ENCODE data around the gene HLA-DRB5. TPM values are rescaled to one million over a fixed set of nuclear protein-coding genes. Genes with fewer than 3 reads are reported as not detected.
"Not testable (repeated sequence)": the region's sequence is repeated elsewhere in the genome, so short reads cannot be mapped to it uniquely, and the experiment has no call there.

HLA-DRB5 gene
- 10 to 100 TPM; 12.7 to 14.0 TPM for total RNA-seq

GRCh38 chr6:32529697-32530430 lies at the start of gene HLA-DRB5:
TSS of gene HLA-DRB5 (minus strand) at chr6:32530287. CDS start at chr6:32530224, 63 bp downstream.
- Mint-ChIP-seq H3K9me3 (no peaks in the 10 kb centered on the region), H3K4me3 (peak within 1 kb of the TSS; percentile 80), H3K36me3 (ENCODE audit: low read depth) (peaks cover 2% of the 10 kb centered on the region), H3K27ac (peak within 1 kb of the TSS; percentile 49), H3K27me3 (peaks cover 4% of the 10 kb centered on the region), H3K4me1 (peaks cover 19% of the 10 kb centered on the region)
- DNase-seq, result peak; percentile 29
- ChIA-PET CTCF (interaction anchor here (0.9 kb wide), 1 partner anchor 160 kb away, joined by 3 read pairs; no protein-coding TSS in a partner anchor), POLR2A (interaction anchor here (0.9 kb wide), 1 partner anchor 59 kb away, joined by 5 read pairs; no protein-coding TSS in a partner anchor)

DNA sequence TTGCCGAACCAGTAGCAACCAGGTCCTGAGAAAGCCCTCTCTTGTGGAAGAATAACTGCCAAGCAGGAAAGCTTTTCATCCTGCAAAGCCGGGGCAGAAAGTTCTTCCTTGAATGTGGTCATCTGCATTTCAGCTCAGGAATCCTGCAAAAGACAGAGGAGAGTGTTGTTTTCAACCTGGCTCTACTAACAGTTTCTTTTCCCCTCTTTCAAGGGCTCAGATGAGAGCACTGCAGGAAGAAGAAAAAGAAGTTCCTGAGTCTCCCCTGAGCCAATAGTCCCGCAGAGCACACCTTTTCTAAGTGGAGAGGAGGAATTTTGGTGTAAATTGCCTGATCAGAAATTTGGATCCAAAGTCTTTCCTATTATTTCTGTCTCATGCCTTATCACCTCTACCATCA lies 48.9 kb upstream of the HLA-DRB5 start:
- CTCF ChIA-PET, result no interaction called here
- POLR2A ChIA-PET, result no interaction called here
- no peak overlapping the region for H3K4me3 Mint-ChIP-seq

GRCh38 chr6:32577493-32577892 lies 47.4 kb upstream of the HLA-DRB5 start:
- H3K27ac Mint-ChIP-seq, DNase-seq, H3K4me3 Mint-ChIP-seq, H3K9me3 Mint-ChIP-seq, POLR2A ChIA-PET, H3K4me1 Mint-ChIP-seq, CTCF ChIA-PET: not testable (repeated sequence)
- Mint-ChIP-seq H3K36me3 (ENCODE audit: low read depth) (peaks cover 43% of the 10 kb centered on the region), H3K27me3 (peaks cover 10% of the 10 kb centered on the region)

More for the DNA sequence above, 48.9 kb upstream of the HLA-DRB5 start:
- H3K9me3 Mint-ChIP-seq, result no peaks in the 10 kb centered on the region
- peaks cover 5% of the 10 kb centered on the region for H3K27me3 Mint-ChIP-seq
- DNase-seq, result no peak
- H3K36me3 Mint-ChIP-seq (ENCODE audit: low read depth), result peaks cover 47% of the 10 kb centered on the region
- peaks cover 12% of the 10 kb centered on the region for H3K4me1 Mint-ChIP-seq
- H3K27ac Mint-ChIP-seq, result no peak overlapping the region

GRCh38 chr6:32576250-32576649 lies 46.2 kb upstream of the HLA-DRB5 start:
- peaks cover 38% of the 10 kb centered on the region for H3K36me3 Mint-ChIP-seq (ENCODE audit: low read depth)
- no peak overlapping the region for H3K27ac Mint-ChIP-seq
- peaks cover 13% of the 10 kb centered on the region for H3K27me3 Mint-ChIP-seq
- no peaks in the 10 kb centered on the region for H3K9me3 Mint-ChIP-seq
- DNase-seq, result no peak
- H3K4me1 Mint-ChIP-seq, result peaks cover 7% of the 10 kb centered on the region
- ChIA-PET CTCF (no interaction called here), POLR2A (no interaction called here)
- no peak overlapping the region for H3K4me3 Mint-ChIP-seq

- H3K4me3 Mint-ChIP-seq, result no peak overlapping the region
- H3K27me3 Mint-ChIP-seq, result peaks cover 26% of the 10 kb centered on the region
- DNase-seq, result no peak
- H3K27ac Mint-ChIP-seq, result no peak overlapping the region
- CTCF ChIA-PET, result no interaction called here
- peaks cover 15% of the 10 kb centered on the region for H3K4me1 Mint-ChIP-seq
- POLR2A ChIA-PET, result interaction anchor here (0.6 kb wide), 1 partner anchor 142 kb away, joined by 3 read pairs; no protein-coding TSS in a partner anchor
- H3K9me3 Mint-ChIP-seq, result no peaks in the 10 kb centered on the region
- no peaks in the 10 kb centered on the region for H3K36me3 Mint-ChIP-seq (ENCODE audit: low read depth)
Measured at GRCh38 chr6:32570363-32570905, 40.3 kb upstream of the HLA-DRB5 start.

- no peak overlapping the region for H3K4me3 Mint-ChIP-seq
- H3K27me3 Mint-ChIP-seq, result peaks cover 23% of the 10 kb centered on the region
- H3K36me3 Mint-ChIP-seq (ENCODE audit: low read depth), result no peaks in the 10 kb centered on the region
- DNase-seq, result no peak
- H3K4me1 Mint-ChIP-seq, result peaks cover 15% of the 10 kb centered on the region
- ChIA-PET POLR2A (no interaction called here), CTCF (no interaction called here)
- H3K27ac Mint-ChIP-seq, result peak overlapping the region; percentile 29
- H3K9me3 Mint-ChIP-seq, result no peaks in the 10 kb centered on the region
Measured at GRCh38 chr6:32568561-32568960, 38.5 kb upstream of the HLA-DRB5 start.

DNA sequence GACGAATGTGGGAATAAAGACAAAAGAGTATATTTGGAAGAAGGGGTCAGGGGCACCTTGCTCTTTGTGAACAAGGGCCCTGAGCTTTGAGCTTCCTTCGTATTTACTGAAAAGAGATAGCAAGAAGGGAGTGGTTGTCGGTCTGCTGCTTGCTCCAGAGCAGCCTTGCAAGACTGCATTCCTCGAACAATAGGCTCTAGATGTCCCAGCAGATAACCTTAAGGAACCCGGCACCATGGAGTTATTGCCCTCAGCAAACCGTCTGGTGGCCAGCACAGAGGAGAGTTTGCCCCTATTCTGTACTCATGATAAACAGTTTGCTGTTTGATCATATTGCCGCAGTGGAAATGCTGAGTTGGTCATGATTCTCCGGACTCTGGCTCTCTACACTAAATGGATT lies 36.9 kb upstream of the HLA-DRB5 start:
- Mint-ChIP-seq H3K4me1 (peaks cover 15% of the 10 kb centered on the region), H3K4me3 (no peak overlapping the region), H3K9me3 (no peaks in the 10 kb centered on the region), H3K27me3 (peaks cover 32% of the 10 kb centered on the region), H3K36me3 (ENCODE audit: low read depth) (no peaks in the 10 kb centered on the region), H3K27ac (no peak overlapping the region)
- ChIA-PET CTCF (no interaction called here), POLR2A (no interaction called here)
- no peak for DNase-seq

GRCh38 chr6:32565511-32565910 lies 35.4 kb upstream of the HLA-DRB5 start:
- no peaks in the 10 kb centered on the region for H3K9me3 Mint-ChIP-seq
- CTCF ChIA-PET, result no interaction called here
- H3K36me3 Mint-ChIP-seq (ENCODE audit: low read depth), result no peaks in the 10 kb centered on the region

DNA sequence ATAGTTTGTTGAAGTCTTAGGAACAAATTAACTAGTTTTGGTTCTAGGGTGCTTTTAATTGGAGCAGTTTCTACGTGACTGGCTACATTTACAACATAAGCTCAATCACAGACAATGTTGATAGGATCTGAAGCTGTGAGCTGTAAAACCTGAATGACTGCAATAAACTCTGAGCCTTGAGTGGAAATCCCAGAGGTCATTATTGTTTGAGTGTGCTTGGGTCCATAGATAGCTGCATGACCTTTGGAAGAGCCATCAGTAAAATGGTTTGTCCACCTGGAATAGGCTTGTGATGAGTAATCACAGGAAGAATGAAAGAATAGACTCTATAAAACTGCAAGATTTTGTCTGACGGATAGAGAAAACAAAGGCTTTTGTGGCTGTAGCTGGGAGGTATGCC lies 32.9 kb upstream of the HLA-DRB5 start:
- no peak for DNase-seq
- peaks cover 4% of the 10 kb centered on the region for H3K36me3 Mint-ChIP-seq (ENCODE audit: low read depth)
- ChIA-PET POLR2A (no interaction called here), CTCF (no interaction called here)
- H3K9me3 Mint-ChIP-seq, result no peaks in the 10 kb centered on the region
- no peaks in the 10 kb centered on the region for H3K4me1 Mint-ChIP-seq
- H3K27me3 Mint-ChIP-seq, result peaks cover 23% of the 10 kb centered on the region
- H3K27ac Mint-ChIP-seq, result no peak overlapping the region
- no peak overlapping the region for H3K4me3 Mint-ChIP-seq

More at GRCh38 chr6:32565511-32565910, 35.4 kb upstream of the HLA-DRB5 start:
- no peak overlapping the region for H3K4me3 Mint-ChIP-seq
- DNase-seq, result no peak
- H3K4me1 Mint-ChIP-seq, result peaks cover 13% of the 10 kb centered on the region
- no peak overlapping the region for H3K27ac Mint-ChIP-seq
- peaks cover 29% of the 10 kb centered on the region for H3K27me3 Mint-ChIP-seq
- POLR2A ChIA-PET, result no interaction called here

- no peaks in the 10 kb centered on the region for H3K9me3 Mint-ChIP-seq
Measured at GRCh38 chr6:32559747-32560146, 29.7 kb upstream of the HLA-DRB5 start.

GRCh38 chr6:32558426-32559057 lies 28.5 kb upstream of the HLA-DRB5 start:
- ChIA-PET CTCF (interaction anchor here (0.6 kb wide), 2 partner anchors 36 to 1473 kb away, joined by 3 to 5 read pairs; no protein-coding TSS in a partner anchor), POLR2A (no interaction called here)
- no peak overlapping the region for H3K27ac Mint-ChIP-seq

More at GRCh38 chr6:32559747-32560146, 29.7 kb upstream of the HLA-DRB5 start:
- H3K27me3 Mint-ChIP-seq, result peaks cover 29% of the 10 kb centered on the region
- POLR2A ChIA-PET, result no interaction called here
- no peak overlapping the region for H3K4me3 Mint-ChIP-seq
- CTCF ChIA-PET, result no interaction called here
- peaks cover 4% of the 10 kb centered on the region for H3K36me3 Mint-ChIP-seq (ENCODE audit: low read depth)
- DNase-seq, result no peak
- H3K27ac Mint-ChIP-seq, result no peak overlapping the region
- no peaks in the 10 kb centered on the region for H3K4me1 Mint-ChIP-seq

GRCh38 chr6:32554116-32554965 lies 24.3 kb upstream of the HLA-DRB5 start:
- CTCF ChIA-PET, result interaction anchor here (1.5 kb wide), 1 partner anchor 309 kb away, joined by 3 read pairs; no protein-coding TSS in a partner anchor
- peaks cover 12% of the 10 kb centered on the region for H3K27me3 Mint-ChIP-seq
- H3K9me3 Mint-ChIP-seq, result no peaks in the 10 kb centered on the region
- POLR2A ChIA-PET, result interaction anchor here (1.2 kb wide), 1 partner anchor 26 kb away, joined by 3 read pairs; no protein-coding TSS in a partner anchor
- H3K36me3 Mint-ChIP-seq (ENCODE audit: low read depth), result peaks cover 4% of the 10 kb centered on the region
- DNase-seq, result no peak
- H3K4me3 Mint-ChIP-seq, result no peak overlapping the region
- H3K27ac Mint-ChIP-seq, result no peak overlapping the region
- no peaks in the 10 kb centered on the region for H3K4me1 Mint-ChIP-seq

More at GRCh38 chr6:32558426-32559057, 28.5 kb upstream of the HLA-DRB5 start:
- H3K4me3 Mint-ChIP-seq, result no peak overlapping the region
- H3K27me3 Mint-ChIP-seq, result peaks cover 27% of the 10 kb centered on the region
- no peak for DNase-seq
- H3K9me3 Mint-ChIP-seq, result no peaks in the 10 kb centered on the region
- peaks cover 4% of the 10 kb centered on the region for H3K36me3 Mint-ChIP-seq (ENCODE audit: low read depth)
- H3K4me1 Mint-ChIP-seq, result no peaks in the 10 kb centered on the region

Data from activated CD4-positive, alpha-beta memory T cell treated with anti-CD3 and anti-CD28 coated beads, Interleukin-2, amount 10 ng/mL, durations not matched to agents 7 days and 5 days (primary cell).